HEK293 (cell line): ENCODE data around the gene PTPRA.

Source experiments
- MEIS1 ChIP-seq: sonication (generic); formaldehyde crosslinking; IDR thresholded peaks from 2 replicates; pipeline ENCODE4 v1.8.1; 2022; ENCODE audit warnings: missing genetic modification reagents, mild to moderate bottlenecking, borderline replicate concordance
- YY1 ChIP-seq: fragments of 450-650 bp; formaldehyde crosslinking; IDR thresholded peaks from 2 replicates; pipeline ENCODE4 v1.5.1; 2018; ENCODE audit warnings: missing biosample characterization, missing genetic modification characterization
- ZNF626 ChIP-seq: fragments of 450-650 bp; sonication (Bioruptor Pico); formaldehyde crosslinking; IDR thresholded peaks from 2 replicates; pipeline ENCODE4 v1.5.1; 2018; ENCODE audit warnings: missing biosample characterization, missing genetic modification characterization, inconsistent platforms
- ZNF777 ChIP-seq: fragments of 450-650 bp; formaldehyde crosslinking; IDR thresholded peaks from 2 replicates; pipeline ENCODE4 v1.5.1; 2017; ENCODE audit warnings: missing biosample characterization, missing genetic modification characterization, borderline replicate concordance
- ZSCAN16 ChIP-seq: fragments of 450-650 bp; formaldehyde crosslinking; IDR thresholded peaks from 2 replicates; pipeline ENCODE4 v1.5.1; 2016; ENCODE audit warnings: missing biosample characterization, missing genetic modification characterization
- TF ChIP-seq, protein P1 (sequence below): fragments of 450-650 bp; formaldehyde crosslinking; IDR thresholded peaks from 2 replicates; pipeline ENCODE4 v1.5.1; 2016; ENCODE audit warnings: missing biosample characterization, missing genetic modification characterization
- TF ChIP-seq, protein P2 (sequence below): sonication (generic); formaldehyde crosslinking; IDR thresholded peaks from 2 replicates; pipeline ENCODE4 v1.8.1; 2022; ENCODE audit warnings: mild to moderate bottlenecking, moderate library complexity, missing genetic modification reagents

DNA sequence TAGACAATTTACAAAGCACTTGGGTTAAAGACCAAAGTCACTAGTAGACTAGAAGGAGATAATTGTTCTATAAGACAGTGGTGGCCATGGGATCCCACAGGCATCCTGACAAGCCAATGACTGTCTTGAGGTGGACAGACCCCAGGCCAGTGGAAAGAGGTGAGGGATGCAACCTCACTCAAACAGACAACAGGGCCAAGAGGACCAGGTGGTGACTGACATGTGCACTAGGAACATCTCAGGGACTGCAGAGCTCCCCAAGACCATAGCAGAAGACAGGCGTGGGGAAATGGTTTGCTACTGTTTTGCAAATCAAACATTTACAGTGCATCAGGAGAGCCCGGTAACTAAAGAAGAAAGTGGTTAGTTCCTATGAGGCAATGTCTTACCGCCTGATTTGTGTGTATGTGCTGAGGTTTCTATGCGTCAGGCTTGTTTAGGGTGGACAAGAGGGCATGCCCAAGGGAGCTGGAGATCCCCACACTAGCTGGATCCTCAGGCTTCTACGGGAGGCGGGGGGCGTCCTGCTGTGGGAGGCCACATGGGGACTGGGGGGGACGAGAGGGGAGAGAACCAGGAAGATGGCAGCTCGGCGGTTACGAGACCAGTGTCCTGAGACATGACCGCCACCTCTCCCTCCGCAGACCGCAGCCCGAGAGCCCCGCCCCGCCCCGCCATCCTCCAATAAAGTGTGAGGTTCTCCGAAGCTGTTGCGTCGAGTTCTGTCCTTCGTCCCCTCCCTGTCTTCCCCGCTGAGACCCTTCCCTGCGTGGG is 171.9 kb downstream of the PTPRA start:
- TF ChIP-seq, protein P1, sequence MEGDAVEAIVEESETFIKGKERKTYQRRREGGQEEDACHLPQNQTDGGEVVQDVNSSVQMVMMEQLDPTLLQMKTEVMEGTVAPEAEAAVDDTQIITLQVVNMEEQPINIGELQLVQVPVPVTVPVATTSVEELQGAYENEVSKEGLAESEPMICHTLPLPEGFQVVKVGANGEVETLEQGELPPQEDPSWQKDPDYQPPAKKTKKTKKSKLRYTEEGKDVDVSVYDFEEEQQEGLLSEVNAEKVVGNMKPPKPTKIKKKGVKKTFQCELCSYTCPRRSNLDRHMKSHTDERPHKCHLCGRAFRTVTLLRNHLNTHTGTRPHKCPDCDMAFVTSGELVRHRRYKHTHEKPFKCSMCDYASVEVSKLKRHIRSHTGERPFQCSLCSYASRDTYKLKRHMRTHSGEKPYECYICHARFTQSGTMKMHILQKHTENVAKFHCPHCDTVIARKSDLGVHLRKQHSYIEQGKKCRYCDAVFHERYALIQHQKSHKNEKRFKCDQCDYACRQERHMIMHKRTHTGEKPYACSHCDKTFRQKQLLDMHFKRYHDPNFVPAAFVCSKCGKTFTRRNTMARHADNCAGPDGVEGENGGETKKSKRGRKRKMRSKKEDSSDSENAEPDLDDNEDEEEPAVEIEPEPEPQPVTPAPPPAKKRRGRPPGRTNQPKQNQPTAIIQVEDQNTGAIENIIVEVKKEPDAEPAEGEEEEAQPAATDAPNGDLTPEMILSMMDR (tag by site-specific recombination): no peak
- TF ChIP-seq YY1 (tag by site-specific recombination): no peak
- no peak for TF ChIP-seq ZNF626 (tag by site-specific recombination)
- no peak for TF ChIP-seq ZNF777 (tag by site-specific recombination)
- TF ChIP-seq ZSCAN16 (tag by site-specific recombination): no peak
- no peak for TF ChIP-seq MEIS1 (CRISPR knock-in tag)
- TF ChIP-seq, protein P2, sequence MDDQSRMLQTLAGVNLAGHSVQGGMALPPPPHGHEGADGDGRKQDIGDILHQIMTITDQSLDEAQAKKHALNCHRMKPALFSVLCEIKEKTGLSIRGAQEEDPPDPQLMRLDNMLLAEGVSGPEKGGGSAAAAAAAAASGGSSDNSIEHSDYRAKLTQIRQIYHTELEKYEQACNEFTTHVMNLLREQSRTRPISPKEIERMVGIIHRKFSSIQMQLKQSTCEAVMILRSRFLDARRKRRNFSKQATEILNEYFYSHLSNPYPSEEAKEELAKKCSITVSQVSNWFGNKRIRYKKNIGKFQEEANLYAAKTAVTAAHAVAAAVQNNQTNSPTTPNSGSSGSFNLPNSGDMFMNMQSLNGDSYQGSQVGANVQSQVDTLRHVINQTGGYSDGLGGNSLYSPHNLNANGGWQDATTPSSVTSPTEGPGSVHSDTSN (CRISPR knock-in tag): no peak; the same call in 1 of the 2 replicates
